Natural killer cell treated with Interleukin-12 subunit alpha and Interleukin-12 subunit beta and Interleukin-15 and Interleukin-18, amount 100 ng/mL, for 72 hours (primary cell): ENCODE data around the gene PRKD3. TPM values are rescaled to one million over a fixed set of nuclear protein-coding genes. Genes with fewer than 3 reads are reported as not detected.
A peak's percentile ranks its signal among the peaks of the same experiment; 100 is the strongest.

Experiments
- ATAC-seq, 2 donors: fragments of 150-1000 bp; cut with Tn5 transposase in 1 of 2; sonication (Bioruptor Pico), chemical (Tn5 transposase) in 1 of 2; 2 replicates each; pipeline ENCODE4 v1.10.0; 2021
- DNase-seq: peaks from one replicate; pipeline ENCODE4 v3.0.0; 2022; ENCODE audit warnings: low spot score
- H3K27ac Mint-ChIP-seq, 2 donors: 1 replicate in 1 of 2; 2 replicates in 1 of 2; pipeline ENCODE4 v1.8.0; 2022; ENCODE audit warnings: mixed read lengths in 2 of 2, mild to moderate bottlenecking in 1 of 2, moderate library complexity in 1 of 2
- H3K27me3 Mint-ChIP-seq, 2 donors: 1 replicate in 1 of 2; 2 replicates in 1 of 2; pipeline ENCODE4 v1.8.0; 2022; ENCODE audit warnings: mixed read lengths in 2 of 2
- H3K36me3 Mint-ChIP-seq: one replicate; pipeline ENCODE4 v1.8.0; 2022; ENCODE audit warnings: mixed read lengths
- H3K4me1 Mint-ChIP-seq, 2 donors: 1 replicate in 1 of 2; 2 replicates in 1 of 2; pipeline ENCODE4 v1.8.0; 2022; ENCODE audit warnings: low read depth in 2 of 2, mixed read lengths in 2 of 2, mild to moderate bottlenecking in 1 of 2
- H3K4me3 Mint-ChIP-seq: one replicate; pipeline ENCODE4 v1.8.0; 2022; ENCODE audit warnings: mixed read lengths
- H3K9me3 Mint-ChIP-seq: 2 replicates; pipeline ENCODE4 v1.8.0; 2022; ENCODE audit warnings: mixed read lengths
- total RNA-seq, 2 donors: library from RNA; stranded (reverse); gene quantifications; one replicate each; pipeline ENCODE4 v1.2.3, GENCODE V29; 2022

The PRKD3 gene
- 10 to 100 TPM; 41.4 to 43.8 TPM for total RNA-seq

GRCh38 chr2:37324786-37325624 lies at the start of gene PRKD3:
Gene PRKD3, minus strand, starts transcription at chr2:37324833. Its CDS starts 8,309 bp downstream, at chr2:37316524.
- peak; percentile 92 to 94 for ATAC-seq
- Mint-ChIP-seq H3K27me3 (peaks cover 7 to 20% of the 10 kb centered on the region in 2 donors), H3K4me1 (peaks cover 24 to 26% of the 10 kb centered on the region in 2 donors), H3K36me3 (no peaks in the 10 kb centered on the region), H3K4me3 (peak within 1 kb of the TSS; percentile 89), H3K27ac (peak within 1 kb of the TSS; percentile 84 to 97), H3K9me3 (no peaks in the 10 kb centered on the region)
- peak; percentile 76 for DNase-seq

GRCh38 chr2:37372000-37372399 lies 47.4 kb upstream of the PRKD3 start:
- no peak overlapping the region for H3K27ac Mint-ChIP-seq
- H3K27me3 Mint-ChIP-seq: peaks cover 14 to 30% of the 10 kb centered on the region in 2 donors
- ATAC-seq (no peak), DNase-seq (no peak)
- H3K36me3 Mint-ChIP-seq: no peaks in the 10 kb centered on the region
- H3K9me3 Mint-ChIP-seq: no peaks in the 10 kb centered on the region
- peaks cover 18 to 30% of the 10 kb centered on the region in 2 donors for H3K4me1 Mint-ChIP-seq
- H3K4me3 Mint-ChIP-seq: no peak overlapping the region

- DNase-seq (no peak), ATAC-seq (no peak)
- Mint-ChIP-seq H3K9me3 (no peaks in the 10 kb centered on the region), H3K27me3 (peaks cover 10 to 24% of the 10 kb centered on the region in 2 donors), H3K4me3 (no peak overlapping the region), H3K4me1 (peaks cover 6 to 19% of the 10 kb centered on the region in 2 donors), H3K27ac (no peak overlapping the region), H3K36me3 (no peaks in the 10 kb centered on the region)
These were observed 46.0 kb upstream of the PRKD3 start for GRCh38 chr2:37370666-37371065.

GRCh38 chr2:37367984-37368383 lies 43.4 kb upstream of the PRKD3 start:
- no peaks in the 10 kb centered on the region for H3K9me3 Mint-ChIP-seq
- peaks cover 4 to 10% of the 10 kb centered on the region in 2 donors for H3K27me3 Mint-ChIP-seq
- ATAC-seq (no peak), DNase-seq (no peak)
- no peak overlapping the region for H3K27ac Mint-ChIP-seq
- peaks cover 6 to 19% of the 10 kb centered on the region in 2 donors for H3K4me1 Mint-ChIP-seq
- no peak overlapping the region for H3K4me3 Mint-ChIP-seq
- no peaks in the 10 kb centered on the region for H3K36me3 Mint-ChIP-seq

- H3K9me3 Mint-ChIP-seq: no peaks in the 10 kb centered on the region
- H3K27me3 Mint-ChIP-seq: peaks cover 6 to 10% of the 10 kb centered on the region in 2 donors
- H3K36me3 Mint-ChIP-seq: no peaks in the 10 kb centered on the region
- peaks cover 6 to 16% of the 10 kb centered on the region in 2 donors for H3K4me1 Mint-ChIP-seq
- H3K4me3 Mint-ChIP-seq: peak overlapping the region; percentile 41
- DNase-seq (no peak), ATAC-seq (no peak)
- no peak overlapping the region for H3K27ac Mint-ChIP-seq
These were observed 42.7 kb upstream of the PRKD3 start for GRCh38 chr2:37367310-37367709.

GRCh38 chr2:37366773-37367172 lies 42.1 kb upstream of the PRKD3 start:
- Mint-ChIP-seq H3K27me3 (peaks cover 6 to 8% of the 10 kb centered on the region in 2 donors), H3K36me3 (no peaks in the 10 kb centered on the region), H3K27ac (no peak overlapping the region), H3K9me3 (no peaks in the 10 kb centered on the region), H3K4me3 (peak overlapping the region; percentile 41), H3K4me1 (peaks cover under 1 to 12% of the 10 kb centered on the region in 2 donors)
- ATAC-seq: peak; percentile 67 to 81
- no peak for DNase-seq

- Mint-ChIP-seq H3K9me3 (no peaks in the 10 kb centered on the region), H3K4me1 (peaks cover 0 to 10% of the 10 kb centered on the region in 2 donors), H3K4me3 (no peak overlapping the region), H3K27ac (no peak overlapping the region), H3K27me3 (peaks cover 8 to 19% of the 10 kb centered on the region in 2 donors), H3K36me3 (no peaks in the 10 kb centered on the region)
- ATAC-seq (peak; percentile 78 to 84), DNase-seq (no peak)
These were observed 41.0 kb upstream of the PRKD3 start for GRCh38 chr2:37365669-37366068.

- H3K36me3 Mint-ChIP-seq: no peaks in the 10 kb centered on the region
- no peak for ATAC-seq
- H3K4me3 Mint-ChIP-seq: no peak overlapping the region
- peaks cover 0 to 10% of the 10 kb centered on the region in 2 donors for H3K4me1 Mint-ChIP-seq
- peaks cover 17 to 29% of the 10 kb centered on the region in 2 donors for H3K27me3 Mint-ChIP-seq
- no peaks in the 10 kb centered on the region for H3K9me3 Mint-ChIP-seq
- no peak overlapping the region for H3K27ac Mint-ChIP-seq
- no peak for DNase-seq
These were observed 39.7 kb upstream of the PRKD3 start for GRCh38 chr2:37364351-37364750.

- no peaks in the 10 kb centered on the region for H3K4me1 Mint-ChIP-seq
- no peak for ATAC-seq
- no peaks in the 10 kb centered on the region for H3K36me3 Mint-ChIP-seq
- no peaks in the 10 kb centered on the region for H3K9me3 Mint-ChIP-seq
- no peak for DNase-seq
- H3K4me3 Mint-ChIP-seq: no peak overlapping the region
- no peak overlapping the region for H3K27ac Mint-ChIP-seq
- peaks cover 27 to 40% of the 10 kb centered on the region in 2 donors for H3K27me3 Mint-ChIP-seq
These were observed 37.5 kb upstream of the PRKD3 start for GRCh38 chr2:37361994-37362698.

- H3K9me3 Mint-ChIP-seq: no peaks in the 10 kb centered on the region
- no peak for DNase-seq
- H3K36me3 Mint-ChIP-seq: no peaks in the 10 kb centered on the region
- H3K4me1 Mint-ChIP-seq: no peaks in the 10 kb centered on the region
- H3K4me3 Mint-ChIP-seq: no peak overlapping the region
- H3K27ac Mint-ChIP-seq: no peak overlapping the region
- no peak for ATAC-seq
- H3K27me3 Mint-ChIP-seq: peaks cover 29 to 44% of the 10 kb centered on the region in 2 donors
These were observed 36.7 kb upstream of the PRKD3 start for GRCh38 chr2:37361216-37361815.

GRCh38 chr2:37358466-37358865 lies 33.8 kb upstream of the PRKD3 start:
- H3K9me3 Mint-ChIP-seq: no peaks in the 10 kb centered on the region
- H3K27me3 Mint-ChIP-seq: peaks cover 37 to 60% of the 10 kb centered on the region in 2 donors
- no peaks in the 10 kb centered on the region for H3K36me3 Mint-ChIP-seq
- no peaks in the 10 kb centered on the region for H3K4me1 Mint-ChIP-seq
- no peak overlapping the region for H3K4me3 Mint-ChIP-seq
- DNase-seq (no peak), ATAC-seq (no peak)
- H3K27ac Mint-ChIP-seq: no peak overlapping the region

GRCh38 chr2:37357530-37357929 lies 32.9 kb upstream of the PRKD3 start:
- Mint-ChIP-seq H3K4me3 (no peak overlapping the region), H3K27me3 (peaks cover 33 to 59% of the 10 kb centered on the region in 2 donors), H3K36me3 (no peaks in the 10 kb centered on the region), H3K4me1 (no peaks in the 10 kb centered on the region), H3K9me3 (no peaks in the 10 kb centered on the region), H3K27ac (no peak overlapping the region)
- DNase-seq (no peak), ATAC-seq (no peak)

- H3K4me3 Mint-ChIP-seq: no peak overlapping the region
- no peak overlapping the region for H3K27ac Mint-ChIP-seq
- H3K27me3 Mint-ChIP-seq: peaks cover 31 to 54% of the 10 kb centered on the region in 2 donors
- no peak for DNase-seq
- H3K4me1 Mint-ChIP-seq: no peaks in the 10 kb centered on the region
- ATAC-seq: no peak
- H3K36me3 Mint-ChIP-seq: no peaks in the 10 kb centered on the region
- no peaks in the 10 kb centered on the region for H3K9me3 Mint-ChIP-seq
These were observed 32.4 kb upstream of the PRKD3 start for GRCh38 chr2:37357069-37357468.

- no peak for ATAC-seq
- Mint-ChIP-seq H3K9me3 (no peaks in the 10 kb centered on the region), H3K4me1 (no peaks in the 10 kb centered on the region), H3K27me3 (peaks cover 29 to 50% of the 10 kb centered on the region in 2 donors), H3K4me3 (no peak overlapping the region), H3K36me3 (no peaks in the 10 kb centered on the region), H3K27ac (no peak overlapping the region)
- DNase-seq: no peak
These were observed 31.7 kb upstream of the PRKD3 start for GRCh38 chr2:37356299-37356698.
